ENCODE results near the gene KCMF1. TPM values are rescaled to one million over a fixed set of nuclear protein-coding genes. Genes with fewer than 3 reads are reported as not detected.

KCMF1 gene
- total RNA-seq, 1 donor from 2014 or later = 105 TPM

DNA sequence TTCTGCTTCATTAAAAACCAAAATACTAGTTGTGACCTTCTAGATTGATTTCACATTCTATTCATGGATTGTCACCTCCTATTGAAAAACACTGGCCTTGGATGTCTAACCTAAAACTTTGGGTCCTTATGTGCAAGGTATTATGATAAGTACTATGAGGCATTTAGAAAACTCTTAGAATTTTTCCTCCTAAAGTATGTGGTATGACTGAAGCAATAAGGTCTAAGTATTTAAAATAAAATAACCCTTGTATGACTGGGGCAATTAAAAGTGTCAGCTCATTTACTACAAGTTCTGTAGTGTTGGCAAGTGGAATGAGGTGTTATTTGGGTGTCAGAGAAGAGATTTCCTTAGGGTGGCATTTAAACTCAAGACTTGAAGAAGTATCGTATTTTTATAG is 15.1 kb downstream of the KCMF1 start:
- no peaks in the 10 kb centered on the region for H3K27me3 Mint-ChIP-seq (ENCODE audit: low read depth, unreplicated experiment)
- no peaks in the 10 kb centered on the region for H3K36me3 ChIP-seq (ENCODE audit: insufficient read depth, low read length)
- peaks cover 99% of the 10 kb centered on the region for H3K79me2 ChIP-seq (ENCODE audit: insufficient read depth, low read length)
- no peaks in the 10 kb centered on the region for H3K4me1 ChIP-seq (ENCODE audit: insufficient read depth, low read length)
- no peak overlapping the region for H3K27ac ChIP-seq (ENCODE audit: low read depth, low read length)
- no peak overlapping the region for H3K4me3 ChIP-seq (ENCODE audit: insufficient read depth, low read depth, low read length)
- DNase-seq (ENCODE audit: low read depth) = no peak
- H3K36me3 Mint-ChIP-seq (ENCODE audit: low read depth, unreplicated experiment) = peaks cover 2% of the 10 kb centered on the region
- no peak overlapping the region for H3K9ac ChIP-seq (ENCODE audit: low read length)
- no peak overlapping the region for H3K27ac Mint-ChIP-seq (ENCODE audit: unreplicated experiment)
- no peak for FAIRE-seq
- H3K9me3 ChIP-seq (ENCODE audit: insufficient read depth, low read depth, low read length) = no peaks in the 10 kb centered on the region
- H3K4me2 ChIP-seq (ENCODE audit: low read length) = no peak overlapping the region
- TF ChIP-seq, protein P1, sequence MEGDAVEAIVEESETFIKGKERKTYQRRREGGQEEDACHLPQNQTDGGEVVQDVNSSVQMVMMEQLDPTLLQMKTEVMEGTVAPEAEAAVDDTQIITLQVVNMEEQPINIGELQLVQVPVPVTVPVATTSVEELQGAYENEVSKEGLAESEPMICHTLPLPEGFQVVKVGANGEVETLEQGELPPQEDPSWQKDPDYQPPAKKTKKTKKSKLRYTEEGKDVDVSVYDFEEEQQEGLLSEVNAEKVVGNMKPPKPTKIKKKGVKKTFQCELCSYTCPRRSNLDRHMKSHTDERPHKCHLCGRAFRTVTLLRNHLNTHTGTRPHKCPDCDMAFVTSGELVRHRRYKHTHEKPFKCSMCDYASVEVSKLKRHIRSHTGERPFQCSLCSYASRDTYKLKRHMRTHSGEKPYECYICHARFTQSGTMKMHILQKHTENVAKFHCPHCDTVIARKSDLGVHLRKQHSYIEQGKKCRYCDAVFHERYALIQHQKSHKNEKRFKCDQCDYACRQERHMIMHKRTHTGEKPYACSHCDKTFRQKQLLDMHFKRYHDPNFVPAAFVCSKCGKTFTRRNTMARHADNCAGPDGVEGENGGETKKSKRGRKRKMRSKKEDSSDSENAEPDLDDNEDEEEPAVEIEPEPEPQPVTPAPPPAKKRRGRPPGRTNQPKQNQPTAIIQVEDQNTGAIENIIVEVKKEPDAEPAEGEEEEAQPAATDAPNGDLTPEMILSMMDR (IDR thresholded peaks at IDR 0.05; ENCODE audit: insufficient read depth, low read depth, low read length) = no peak
- TF ChIP-seq EZH2 (IDR thresholded peaks at IDR 0.05; ENCODE audit: insufficient read depth, low read length) = no peak
- no peak overlapping the region for H3K4me3 Mint-ChIP-seq (ENCODE audit: unreplicated experiment)
- peaks cover 9% of the 10 kb centered on the region for H3K4me1 Mint-ChIP-seq (ENCODE audit: low read depth, unreplicated experiment)
- no peaks in the 10 kb centered on the region for H3K9me3 Mint-ChIP-seq (ENCODE audit: unreplicated experiment)
- no peaks in the 10 kb centered on the region for H3K27me3 ChIP-seq (ENCODE audit: insufficient read depth, low read length)
- H2AFZ ChIP-seq (ENCODE audit: low read depth, low read length) = no peak overlapping the region
- peaks cover 99% of the 10 kb centered on the region for H4K20me1 ChIP-seq (ENCODE audit: insufficient read depth, low read length)

DNA sequence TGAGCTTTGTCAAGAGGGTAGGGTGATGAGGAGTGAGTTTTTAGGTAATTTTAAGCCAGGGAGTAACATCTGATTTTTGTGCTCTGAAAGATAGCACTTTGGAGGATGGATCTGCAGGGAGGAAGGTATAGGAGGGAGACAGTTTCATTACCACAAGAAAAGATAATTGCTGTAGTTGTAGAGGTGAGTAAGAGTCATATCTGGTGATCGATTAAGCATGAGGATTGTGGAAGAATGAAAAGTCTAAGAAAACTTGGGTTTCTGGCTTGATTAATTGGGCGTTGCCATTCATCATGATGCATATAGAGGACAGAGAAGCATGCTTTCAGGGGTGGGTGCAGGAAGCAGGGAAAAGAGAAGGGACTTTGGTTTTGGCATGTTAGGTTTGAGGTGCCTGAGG is 18.5 kb downstream of the KCMF1 start:
- Mint-ChIP-seq H3K27me3 (ENCODE audit: low read depth, unreplicated experiment) (no peaks in the 10 kb centered on the region), H3K36me3 (ENCODE audit: low read depth, unreplicated experiment) (peaks cover 2% of the 10 kb centered on the region), H3K4me3 (ENCODE audit: unreplicated experiment) (no peak overlapping the region), H3K4me1 (ENCODE audit: low read depth, unreplicated experiment) (peaks cover 15% of the 10 kb centered on the region), H3K9me3 (ENCODE audit: unreplicated experiment) (no peaks in the 10 kb centered on the region), H3K27ac (ENCODE audit: unreplicated experiment) (no peak overlapping the region)
- Histone ChIP-seq H2AFZ (ENCODE audit: low read depth, low read length) (no peak overlapping the region), H3K9me3 (ENCODE audit: insufficient read depth, low read depth, low read length) (no peaks in the 10 kb centered on the region), H3K27ac (ENCODE audit: low read depth, low read length) (no peak overlapping the region), H3K4me3 (ENCODE audit: insufficient read depth, low read depth, low read length) (no peak overlapping the region), H3K79me2 (ENCODE audit: insufficient read depth, low read length) (peaks cover 100% of the 10 kb centered on the region), H3K9ac (ENCODE audit: low read length) (no peak overlapping the region), H4K20me1 (ENCODE audit: insufficient read depth, low read length) (peaks cover 94% of the 10 kb centered on the region), H3K36me3 (ENCODE audit: insufficient read depth, low read length) (no peaks in the 10 kb centered on the region), H3K4me2 (ENCODE audit: low read length) (no peak overlapping the region), H3K27me3 (ENCODE audit: insufficient read depth, low read length) (no peaks in the 10 kb centered on the region), H3K4me1 (ENCODE audit: insufficient read depth, low read length) (no peaks in the 10 kb centered on the region)
- TF ChIP-seq, protein P1 (IDR thresholded peaks at IDR 0.05; ENCODE audit: insufficient read depth, low read depth, low read length) = no peak
- no peak for TF ChIP-seq EZH2 (IDR thresholded peaks at IDR 0.05; ENCODE audit: insufficient read depth, low read length)
- FAIRE-seq (no peak), DNase-seq (ENCODE audit: low read depth) (no peak)

DNA sequence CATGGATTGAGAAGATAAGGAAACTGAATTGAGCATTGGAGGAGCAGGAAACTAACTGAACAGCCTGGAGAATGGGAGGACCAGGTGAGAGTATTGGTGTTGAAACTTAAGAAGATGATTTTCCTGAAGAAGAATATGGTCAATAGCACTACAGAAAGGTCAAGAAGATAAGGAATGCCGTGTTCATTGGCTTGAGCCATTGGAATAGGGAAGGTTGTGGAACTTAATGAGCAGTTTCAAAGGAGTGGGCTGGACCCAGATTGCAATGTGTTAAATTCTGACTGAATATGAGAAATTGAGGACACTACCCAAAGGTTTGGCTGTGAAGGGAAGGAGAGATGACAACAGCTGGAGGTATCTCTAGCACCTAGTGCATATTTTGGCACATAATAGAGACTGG is 19.0 kb downstream of the KCMF1 start:
- no peaks in the 10 kb centered on the region for H3K9me3 Mint-ChIP-seq (ENCODE audit: unreplicated experiment)
- TF ChIP-seq, protein P1 (IDR thresholded peaks at IDR 0.05; ENCODE audit: insufficient read depth, low read depth, low read length) = no peak
- no peak for TF ChIP-seq EZH2 (IDR thresholded peaks at IDR 0.05; ENCODE audit: insufficient read depth, low read length)
- H3K27me3 Mint-ChIP-seq (ENCODE audit: low read depth, unreplicated experiment) = no peaks in the 10 kb centered on the region
- H2AFZ ChIP-seq (ENCODE audit: low read depth, low read length) = no peak overlapping the region
- H3K4me1 ChIP-seq (ENCODE audit: insufficient read depth, low read length) = no peaks in the 10 kb centered on the region
- no peak for DNase-seq (ENCODE audit: low read depth)
- H3K4me3 ChIP-seq (ENCODE audit: insufficient read depth, low read depth, low read length) = no peak overlapping the region
- no peak overlapping the region for H3K27ac Mint-ChIP-seq (ENCODE audit: unreplicated experiment)
- no peak for FAIRE-seq
- no peak overlapping the region for H3K4me2 ChIP-seq (ENCODE audit: low read length)
- no peak overlapping the region for H3K4me3 Mint-ChIP-seq (ENCODE audit: unreplicated experiment)
- no peaks in the 10 kb centered on the region for H3K27me3 ChIP-seq (ENCODE audit: insufficient read depth, low read length)
- peaks cover 2% of the 10 kb centered on the region for H3K36me3 Mint-ChIP-seq (ENCODE audit: low read depth, unreplicated experiment)
- no peaks in the 10 kb centered on the region for H3K36me3 ChIP-seq (ENCODE audit: insufficient read depth, low read length)
- H4K20me1 ChIP-seq (ENCODE audit: insufficient read depth, low read length) = peaks cover 94% of the 10 kb centered on the region
- H3K27ac ChIP-seq (ENCODE audit: low read depth, low read length) = no peak overlapping the region
- H3K9me3 ChIP-seq (ENCODE audit: insufficient read depth, low read depth, low read length) = no peaks in the 10 kb centered on the region
- H3K9ac ChIP-seq (ENCODE audit: low read length) = no peak overlapping the region
- peaks cover 15% of the 10 kb centered on the region for H3K4me1 Mint-ChIP-seq (ENCODE audit: low read depth, unreplicated experiment)
- peaks cover 100% of the 10 kb centered on the region for H3K79me2 ChIP-seq (ENCODE audit: insufficient read depth, low read length)
